Measurements from ENCODE around the gene FCGR3B. TPM values are rescaled to one million over a fixed set of nuclear protein-coding genes. Genes with fewer than 3 reads are reported as not detected.
"Not testable (repeated sequence)": the region's sequence is repeated elsewhere in the genome, so short reads cannot be mapped to it uniquely, and the experiment has no call there.

Gene FCGR3B
- total RNA-seq, 1 donor from 2014 or later: 1.6 TPM

DNA sequence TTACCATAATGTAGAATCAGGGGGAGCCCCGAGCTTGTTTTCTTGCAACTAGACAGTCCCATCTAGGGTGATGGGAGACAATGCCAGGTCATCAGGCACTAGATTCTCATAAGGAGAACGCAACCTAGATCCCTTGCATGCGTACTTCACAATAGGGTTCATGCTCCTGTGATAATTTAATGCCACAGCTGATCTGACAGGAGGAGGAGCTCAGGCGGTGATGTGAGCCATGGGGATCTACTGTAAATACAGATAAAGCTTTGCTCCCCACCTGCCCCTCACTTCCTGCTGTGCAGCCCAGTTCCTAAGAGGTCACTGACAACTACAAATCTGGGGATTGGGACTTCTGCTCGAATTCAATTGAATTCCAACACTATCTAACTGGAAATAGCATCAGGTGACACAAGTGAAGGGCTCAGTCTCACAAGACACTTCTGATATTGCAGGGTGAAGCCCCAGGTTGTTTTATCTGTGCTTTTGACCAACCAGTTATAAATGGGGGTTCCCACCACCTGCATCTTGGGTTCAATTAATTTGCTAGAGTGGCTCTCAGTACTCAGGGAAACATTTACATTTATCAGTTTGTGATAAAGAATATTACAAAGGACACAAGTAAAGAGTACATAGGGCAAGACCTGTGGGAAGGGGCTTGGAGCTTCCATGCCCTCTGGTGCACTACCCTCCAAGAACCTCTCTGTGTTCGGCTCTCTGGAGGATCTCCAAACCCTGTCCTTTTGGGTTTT, 7.4 kb upstream of the FCGR3B start:
- DNase-seq (ENCODE audit: low spot score): not testable (repeated sequence)

DNA sequence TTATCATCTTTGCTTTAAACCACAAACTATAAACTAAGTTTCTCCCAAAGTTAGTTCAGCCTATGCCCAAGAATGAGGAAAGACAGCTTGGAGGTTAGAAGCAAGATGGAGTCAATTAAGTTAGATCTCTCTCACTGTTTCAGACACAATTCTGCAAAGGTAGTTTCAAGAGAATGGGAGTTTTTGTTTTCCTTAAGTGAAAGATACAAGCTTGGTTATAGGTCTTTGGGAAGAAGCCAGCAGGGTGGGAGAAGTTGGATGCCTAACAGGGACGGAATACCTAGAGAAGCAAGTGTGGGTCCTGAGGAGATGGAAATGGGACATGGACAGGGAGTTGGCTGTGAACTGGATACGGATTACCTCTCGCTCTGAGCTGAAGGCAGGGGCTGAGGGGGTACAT, 6.0 kb upstream of the FCGR3B start:
- not testable (repeated sequence) for DNase-seq (ENCODE audit: low spot score)

DNA sequence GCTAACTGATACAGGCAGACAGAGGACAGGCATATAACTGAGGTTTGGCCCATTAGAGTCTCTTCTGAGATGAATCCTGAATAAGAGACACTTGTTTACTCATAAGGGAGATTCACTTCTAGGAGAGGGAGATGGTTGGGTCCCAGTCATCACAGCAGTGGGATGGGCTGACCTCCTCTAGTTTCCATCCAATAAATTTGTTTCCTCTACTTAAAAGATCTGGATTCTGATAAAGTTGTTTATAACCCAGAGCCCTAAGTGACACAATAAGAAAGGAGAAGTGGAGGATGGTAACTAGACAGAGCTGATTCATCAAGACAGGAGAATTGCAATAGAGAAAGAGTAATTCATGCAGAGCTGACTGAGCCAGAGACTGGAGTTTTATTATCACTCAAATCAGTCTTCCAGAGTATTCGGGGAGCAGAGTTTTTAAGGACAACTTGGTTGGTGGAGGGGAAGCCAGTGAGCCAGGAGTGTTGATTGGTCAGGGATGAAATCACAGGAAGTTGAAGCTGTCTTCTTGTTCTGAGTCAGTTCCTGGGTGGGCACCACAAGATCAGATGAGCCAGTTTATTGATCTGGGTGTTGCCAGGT, 5.3 kb upstream of the FCGR3B start:
- not testable (repeated sequence) for DNase-seq (ENCODE audit: low spot score)

GRCh38 chr1:161634993-161635392, 4.0 kb upstream of the FCGR3B start:
- DNase-seq (ENCODE audit: low spot score): not testable (repeated sequence)

DNA sequence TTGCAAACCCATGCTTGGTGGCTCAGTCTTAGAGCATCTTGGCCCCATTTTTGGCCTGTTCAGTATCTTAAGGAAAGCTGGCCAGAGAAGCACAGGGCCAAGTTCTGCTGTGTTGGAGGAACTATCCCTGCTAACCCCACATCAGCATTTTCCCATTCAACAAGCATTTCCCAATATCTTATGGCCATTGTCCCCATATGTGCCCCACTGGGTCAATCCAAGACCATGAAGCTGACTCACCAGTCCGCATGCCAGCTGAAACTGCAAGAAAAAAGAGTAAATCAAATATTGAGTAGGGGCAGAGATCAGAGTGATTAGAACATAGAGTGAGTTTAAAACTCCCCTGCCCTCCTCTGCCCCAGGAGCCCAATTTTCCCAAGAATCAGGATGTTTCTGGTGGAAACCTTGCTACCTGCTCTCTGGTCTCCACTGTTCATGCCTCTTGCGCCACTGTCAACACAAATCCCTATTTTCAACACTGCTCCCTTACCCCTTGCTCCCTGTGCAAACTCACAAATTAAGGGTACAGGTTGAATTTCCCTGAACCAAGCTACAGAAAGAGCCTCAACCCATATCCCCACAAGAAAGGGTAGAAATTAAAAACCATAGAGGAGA, 741 bp downstream of the FCGR3B start:
- not testable (repeated sequence) for DNase-seq (ENCODE audit: low spot score)

DNA sequence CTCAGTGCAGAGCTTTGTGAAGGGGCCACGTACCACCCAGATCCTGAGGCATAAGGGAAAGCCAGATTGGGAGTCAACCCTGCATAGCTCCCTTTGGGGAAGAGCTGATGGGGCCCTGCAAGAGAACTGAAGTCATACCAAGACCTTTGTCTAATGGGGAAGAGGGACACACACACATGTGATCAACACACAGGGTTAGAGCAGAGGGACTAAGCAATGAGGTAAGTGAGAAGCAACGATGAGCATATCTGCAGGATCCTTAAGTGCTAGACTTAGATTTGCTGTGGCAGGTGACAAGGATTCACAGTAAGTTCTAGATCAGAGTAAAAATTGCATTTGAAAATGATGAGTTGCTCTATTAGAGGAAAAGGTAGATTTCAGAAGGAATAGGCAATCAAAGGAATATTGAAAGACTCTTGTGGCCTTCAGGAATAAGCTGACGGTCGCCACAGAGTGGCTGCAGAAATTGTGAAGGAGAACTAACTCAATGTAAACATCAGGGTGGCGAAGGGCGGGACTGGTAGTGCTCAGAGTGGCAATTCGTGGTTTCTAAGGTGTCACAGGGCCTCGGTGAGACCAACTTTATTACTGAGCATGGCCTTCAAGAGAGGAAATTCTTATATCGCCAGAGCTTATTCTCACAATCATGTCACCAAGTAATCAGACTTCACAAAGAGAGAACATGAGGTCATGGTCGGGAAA, 4.4 kb downstream of the FCGR3B start:
- not testable (repeated sequence) for DNase-seq (ENCODE audit: low spot score)

- not testable (repeated sequence) for DNase-seq (ENCODE audit: low spot score)
These were observed 6.4 kb downstream of the FCGR3B start for GRCh38 chr1:161624605-161625004.

DNA sequence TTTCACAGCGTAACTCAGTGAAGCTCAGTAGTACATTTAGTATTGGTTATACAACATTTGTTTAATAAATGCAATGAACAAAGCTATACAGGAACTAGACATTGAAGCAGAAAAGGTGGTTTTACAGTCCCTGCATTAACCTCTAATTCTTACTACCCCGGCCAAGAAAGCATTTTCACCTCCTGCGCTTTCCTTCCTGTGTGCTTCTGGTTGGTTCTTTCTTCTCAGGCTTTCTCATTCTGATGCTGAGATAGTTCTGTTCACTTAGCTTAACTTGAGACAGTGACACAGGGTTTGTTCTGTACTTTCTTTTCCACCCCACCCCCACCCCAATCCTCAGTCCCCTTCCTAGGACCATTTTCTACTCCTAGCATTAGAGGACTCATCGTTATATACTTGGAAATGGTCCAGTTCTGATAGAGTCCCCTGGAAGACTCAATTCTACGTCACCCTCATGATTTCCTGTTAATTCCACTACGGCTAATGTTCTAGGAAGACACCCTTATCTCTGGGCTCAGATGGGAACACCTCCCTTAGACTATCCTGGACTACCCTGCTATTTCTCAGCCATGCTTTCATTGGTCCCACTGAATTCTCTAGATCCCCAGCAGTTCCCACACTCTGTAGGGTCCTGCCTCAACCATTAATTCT, 7.5 kb downstream of the FCGR3B start:
- not testable (repeated sequence) for DNase-seq (ENCODE audit: low spot score)

- not testable (repeated sequence) for DNase-seq (ENCODE audit: low spot score)
These were observed 8.9 kb downstream of the FCGR3B start for GRCh38 chr1:161622054-161622453.

GRCh38 chr1:161621181-161622000, 9.6 kb downstream of the FCGR3B start:
- peak; percentile 78 for DNase-seq (ENCODE audit: low spot score)

- not testable (repeated sequence) for DNase-seq (ENCODE audit: low spot score)
These were observed 10.6 kb downstream of the FCGR3B start for GRCh38 chr1:161620399-161620798.

DNA sequence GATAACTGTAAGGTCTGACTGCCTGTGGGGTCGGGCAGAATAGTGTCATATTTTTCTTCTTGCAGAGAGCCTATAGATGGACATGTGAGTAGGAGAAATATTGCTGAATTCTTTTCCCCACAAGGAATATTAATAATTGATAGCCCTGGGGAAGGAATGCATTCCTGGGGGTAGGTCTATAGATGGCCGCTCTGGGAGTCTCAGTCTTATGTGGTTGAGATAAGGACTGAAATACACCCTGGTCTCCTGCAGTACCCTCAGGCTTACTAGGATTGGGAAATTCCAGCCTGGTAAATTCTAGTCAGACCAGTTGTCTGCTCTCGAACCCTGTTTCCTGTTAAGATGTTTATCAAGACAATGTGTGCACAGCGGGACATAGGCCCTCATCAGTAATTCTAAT, 12.5 kb downstream of the FCGR3B start:
- DNase-seq (ENCODE audit: low spot score): not testable (repeated sequence)

DNA sequence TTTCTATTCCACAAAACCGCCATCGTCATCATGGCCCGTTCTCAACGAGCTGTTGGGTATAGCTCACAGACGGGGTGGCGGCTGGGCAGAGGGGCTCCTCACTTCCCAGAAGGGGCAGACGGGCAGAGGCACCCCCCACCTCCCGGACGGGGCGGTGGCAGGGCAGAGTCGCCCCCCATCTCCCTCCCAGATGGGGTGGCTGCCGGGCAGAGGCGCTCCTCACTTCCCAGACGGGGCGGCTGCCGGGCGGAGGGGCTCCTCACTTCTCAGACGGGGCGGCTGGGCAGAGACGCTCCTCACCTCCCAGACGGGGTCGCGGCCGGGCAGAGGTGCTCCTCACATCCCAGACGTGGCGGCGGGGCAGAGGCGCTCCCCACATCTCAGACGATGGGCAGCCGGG, 14.6 kb downstream of the FCGR3B start:
- not testable (repeated sequence) for DNase-seq (ENCODE audit: low spot score)

DNA sequence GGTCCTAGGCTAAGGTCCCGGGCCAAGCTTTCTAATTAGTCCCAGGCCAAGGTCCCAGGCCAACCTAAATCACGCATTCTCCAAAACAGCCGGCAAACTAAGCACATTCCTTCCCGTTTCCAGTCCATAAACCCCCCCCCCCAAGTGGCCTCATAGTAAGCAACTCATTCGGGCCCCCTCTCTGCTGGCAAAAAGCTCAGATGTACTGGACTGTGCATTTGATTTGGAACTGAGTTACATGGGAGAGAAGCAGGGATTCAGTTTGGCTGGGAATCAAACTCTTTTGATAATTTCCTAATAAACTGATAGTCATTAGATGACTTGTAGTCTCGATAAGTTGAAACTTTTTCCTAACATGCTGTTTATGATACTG, 17.8 kb downstream of the FCGR3B start:
- DNase-seq (ENCODE audit: low spot score): not testable (repeated sequence)

DNA sequence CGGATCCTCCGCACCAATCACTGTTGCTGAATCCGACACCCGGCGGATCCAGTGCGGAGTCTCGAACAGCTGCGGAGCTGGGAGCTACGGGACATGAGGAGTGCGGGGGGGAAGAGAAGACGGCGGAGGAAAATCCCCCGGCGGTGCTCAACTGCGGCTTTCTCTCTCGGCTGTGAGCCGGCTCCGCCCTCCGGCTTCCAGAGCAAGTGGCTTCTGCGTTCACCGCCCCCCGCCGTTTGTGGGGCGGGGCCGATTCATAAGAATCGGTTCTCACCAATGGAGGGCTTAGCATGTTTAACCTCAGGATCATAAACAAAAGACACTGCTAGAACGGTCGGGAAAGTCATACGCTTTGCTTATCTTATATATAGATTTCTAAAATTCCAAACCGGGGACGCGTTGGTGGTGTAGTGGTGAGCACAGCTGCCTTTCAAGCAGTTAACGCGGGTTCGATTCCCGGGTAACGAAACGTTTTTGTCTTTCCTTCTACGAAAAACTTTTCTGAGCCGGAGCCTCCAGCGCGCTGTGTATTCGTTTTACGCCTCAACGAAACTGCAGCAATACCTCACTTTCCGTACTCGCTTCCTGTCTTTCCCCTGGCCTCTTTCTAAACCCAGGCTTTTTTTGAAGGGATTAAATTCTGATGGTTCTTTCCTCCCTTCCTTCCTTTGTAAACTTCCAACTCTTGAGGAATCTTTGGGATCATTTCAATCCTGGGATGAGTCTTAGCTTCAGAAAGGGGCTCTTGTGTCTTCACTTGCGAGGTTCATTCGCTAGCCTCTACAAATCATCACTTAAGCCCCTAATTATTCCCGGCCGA, 18.4 kb downstream of the FCGR3B start:
- peak; percentile 94 for DNase-seq (ENCODE audit: low spot score)

- peak; percentile 51 for DNase-seq (ENCODE audit: low spot score)
These were observed 19.1 kb downstream of the FCGR3B start for GRCh38 chr1:161611866-161612321.

GRCh38 chr1:161610198-161610597, 20.8 kb downstream of the FCGR3B start:
- not testable (repeated sequence) for DNase-seq (ENCODE audit: low spot score)

GRCh38 chr1:161606541-161607336, 24.2 kb downstream of the FCGR3B start:
- DNase-seq (ENCODE audit: low spot score): not testable (repeated sequence)

All from ureter (tissue), 1 donor.